SK-N-SH (cell line): ENCODE data around the gene MEIOC. TPM values are rescaled to one million over a fixed set of nuclear protein-coding genes. Genes with fewer than 3 reads are reported as not detected.

Experiments
- CTCF ChIA-PET: fragments of 300-600, 350-600 bp; formaldehyde crosslinking; extraction: SDS; loops from one replicate; lab custom pipeline; 2021; lab: Yijun Ruan, JAX
- POLR2A ChIA-PET: fragments of 350-600 bp; sonication (Branson Sonifier 250); formaldehyde crosslinking; extraction: SDS; loops from one replicate; lab custom pipeline; 2020; ENCODE audit warnings: antibody characterized with exemption, inconsistent platforms; lab: Yijun Ruan, JAX
- DNase-seq: peaks from one replicate; pipeline ENCODE4 v3.0.0; 2012
- H2AFZ ChIP-seq: fragments of 200-600 bp; sonication (generic); 2 replicates; pipeline ENCODE4 v1.8.1; 2016; ENCODE audit warnings: antibody characterized with exemption, mild to moderate bottlenecking, low read depth
- H3F3A ChIP-seq: fragments of 200-600 bp; sonication (generic); replicated peaks from 2 replicates; pipeline ENCODE3; 2016; ENCODE audit warnings: antibody characterized with exemption, mild to moderate bottlenecking; ENCODE audit not compliant: insufficient read depth
- H3K27ac ChIP-seq, 2 experiments: fragments of 200-500 bp in 1 of 2; fragments of 200-600 bp in 1 of 2; sonication (Bioruptor generic) in 1 of 2; sonication (generic), shearing (Covaris generic) in 1 of 2; 2 replicates each; pipeline versions ENCODE4 v1.5.1 to v1.6.1; 2014 to 2016; ENCODE audit warnings: low read depth in 2 of 2, inconsistent platforms in 1 of 2, low read length in 1 of 2, mild to moderate bottlenecking in 1 of 2, mixed read lengths in 1 of 2
- H3K27me3 ChIP-seq: fragments of 200-600 bp; sonication (generic), shearing (Covaris generic); 2 replicates; pipeline ENCODE4 v1.6.1; 2016; ENCODE audit warnings: mixed run types; ENCODE audit not compliant: insufficient read depth
- H3K36me3 ChIP-seq, 2 experiments: fragments of 200-500 bp in 1 of 2; fragments of 200-600 bp in 1 of 2; sonication (Bioruptor generic) in 1 of 2; sonication (generic) in 1 of 2; replicated peaks in 1 of 2; 2 replicates each; pipeline versions ENCODE3 to v1.5.1; 2014 to 2016; ENCODE audit warnings: low read length in 1 of 2, mild to moderate bottlenecking in 1 of 2; ENCODE audit not compliant: insufficient read depth in 2 of 2, control insufficient read depth in 1 of 2
- H3K4me1 ChIP-seq, 2 experiments: fragments of 200-500 bp in 1 of 2; fragments of 200-600 bp in 1 of 2; sonication (Bioruptor generic) in 1 of 2; sonication (generic), shearing (Covaris generic) in 1 of 2; 2 replicates each; pipeline versions ENCODE4 v1.5.1 to v1.6.1; 2014 to 2016; ENCODE audit warnings: low read depth in 1 of 2, low read length in 1 of 2, mixed run types in 1 of 2; ENCODE audit not compliant: insufficient read depth in 2 of 2, control insufficient read depth in 1 of 2
- H3K4me2 ChIP-seq: fragments of 200-600 bp; sonication (generic), shearing (Covaris generic); 2 replicates; pipeline ENCODE4 v1.6.1; 2017; ENCODE audit warnings: mixed run types
- H3K4me3 ChIP-seq, 2 experiments: fragments of 200-500 bp in 1 of 2; fragments of 200-600 bp in 1 of 2; sonication (Bioruptor generic) in 1 of 2; sonication (generic), shearing (Covaris generic) in 1 of 2; 2 replicates each; pipeline versions ENCODE4 v1.5.1 to v1.8.1; 2014 to 2016; ENCODE audit warnings: low read depth in 2 of 2, inconsistent platforms in 1 of 2, low read length in 1 of 2, mild to moderate bottlenecking in 1 of 2, mixed read lengths in 1 of 2, moderate library complexity in 1 of 2
- H3K79me2 ChIP-seq: fragments of 200-600 bp; sonication (generic); 2 replicates; pipeline ENCODE4 v1.8.1; 2017; ENCODE audit warnings: mild to moderate bottlenecking; ENCODE audit not compliant: insufficient read depth
- H3K9ac ChIP-seq: fragments of 200-600 bp; sonication (generic); 2 replicates; pipeline ENCODE4 v1.6.1; 2017; ENCODE audit warnings: mixed run types
- H3K9me2 ChIP-seq: fragments of 200-600 bp; sonication (generic); 2 replicates; pipeline ENCODE4 v1.6.1; 2017; ENCODE audit warnings: mixed run types
- H3K9me3 ChIP-seq: fragments of 200-600 bp; sonication (generic); 2 replicates; pipeline ENCODE4 v1.6.1; 2017; ENCODE audit warnings: mixed run types, mild to moderate bottlenecking, moderate library complexity
- H4K20me1 ChIP-seq: fragments of 200-600 bp; sonication (generic); 2 replicates; pipeline ENCODE4 v1.6.1; 2017; ENCODE audit warnings: mild to moderate bottlenecking, mixed run types; ENCODE audit not compliant: insufficient read depth
- CHD2 ChIP-seq: fragments of 150-350 bp; IDR thresholded peaks from 2 replicates; pipeline ENCODE4 v1.6.1; 2018; ENCODE audit warnings: low read length; ENCODE audit not compliant: partially characterized antibody
- ELF1 ChIP-seq: IDR thresholded peaks from 2 replicates; pipeline ENCODE4 v1.4.0; 2012
- EP300 ChIP-seq, 2 experiments: IDR thresholded peaks; 2 replicates each; pipeline versions ENCODE4 v1.4.0 to v1.6.1; 2012; ENCODE audit warnings: borderline replicate concordance in 1 of 2, low read depth in 1 of 2, low read length in 1 of 2
- EZH2phosphoT487 ChIP-seq: fragments of 200-600 bp; sonication (generic); IDR thresholded peaks from 2 replicates; pipeline ENCODE4 v1.6.1; 2017; ENCODE audit warnings: low read depth, mixed run types, mild to moderate bottlenecking, antibody characterized with exemption, moderate library complexity, borderline replicate concordance
- GATA2 ChIP-seq: sonication (generic); formaldehyde crosslinking; IDR thresholded peaks from 2 replicates; pipeline ENCODE4 v1.5.0; 2020; ENCODE audit warnings: mild to moderate bottlenecking, missing genetic modification reagents
- JUND ChIP-seq: IDR thresholded peaks from 2 replicates; pipeline ENCODE4 v1.4.0; 2012
- SMC3 ChIP-seq: IDR thresholded peaks from 2 replicates; pipeline ENCODE4 v1.6.1; 2012; ENCODE audit warnings: low read depth, low read length, improper control_type of control experiment
- YY1 ChIP-seq: IDR thresholded peaks from 2 replicates; pipeline ENCODE4 v1.4.0; 2012; ENCODE audit warnings: low read depth, mild to moderate bottlenecking
- WGBS: methylation state at CpG from one replicate; pipeline ENCODE4 v1.1.6; 2017; ENCODE audit warnings: low lambda C conversion rate; 5-methylcytosine and 5-hydroxymethylcytosine counted together
- polyA plus RNA-seq, 3 experiments: library from polyadenylated mRNA; depleted of rRNA; stranded (reverse); fragments of >200 nt; gene quantifications; 2 replicates each; pipeline ENCODE4 v1.2.3, GENCODE V29; 2012
- TF ChIP-seq, protein P1 (sequence below): fragments of 150-350 bp; IDR thresholded peaks from 2 replicates; pipeline ENCODE4 v1.6.1; 2016; ENCODE audit warnings: mild to moderate bottlenecking, low read depth, low read length
- TF ChIP-seq, protein P2 (sequence below): IDR thresholded peaks from 2 replicates; pipeline ENCODE4; 2012
- TF ChIP-seq, protein P3 (sequence below): IDR thresholded peaks from 2 replicates; pipeline ENCODE4 v1.6.1; 2012; ENCODE audit warnings: mild to moderate bottlenecking, low read depth, low read length, moderate library complexity
- TF ChIP-seq, protein P4 (sequence below): IDR thresholded peaks from 2 replicates; pipeline ENCODE4 v1.4.0; 2012; ENCODE audit warnings: low read depth, borderline replicate concordance
- TF ChIP-seq, protein P5 (sequence below): IDR thresholded peaks from 2 replicates; pipeline ENCODE4 v1.4.0; 2012; ENCODE audit warnings: low read depth, borderline replicate concordance
- TF ChIP-seq, protein P6 (sequence below): fragments of 200-600 bp; sonication (generic); IDR thresholded peaks from 2 replicates; pipeline ENCODE4 v1.6.1; 2017; ENCODE audit warnings: antibody characterized with exemption, mild to moderate bottlenecking, moderate library complexity
- TF ChIP-seq, protein P7 (sequence below): fragments of 150-350 bp; IDR thresholded peaks from 2 replicates; pipeline ENCODE4 v1.6.1; 2017; ENCODE audit warnings: antibody characterized with exemption, low read length, low read depth, borderline replicate concordance

MEIOC gene
- polyA plus RNA-seq, 1 of the 3 experiments (the other 2 are of a cell fraction): 1.3 TPM

DNA sequence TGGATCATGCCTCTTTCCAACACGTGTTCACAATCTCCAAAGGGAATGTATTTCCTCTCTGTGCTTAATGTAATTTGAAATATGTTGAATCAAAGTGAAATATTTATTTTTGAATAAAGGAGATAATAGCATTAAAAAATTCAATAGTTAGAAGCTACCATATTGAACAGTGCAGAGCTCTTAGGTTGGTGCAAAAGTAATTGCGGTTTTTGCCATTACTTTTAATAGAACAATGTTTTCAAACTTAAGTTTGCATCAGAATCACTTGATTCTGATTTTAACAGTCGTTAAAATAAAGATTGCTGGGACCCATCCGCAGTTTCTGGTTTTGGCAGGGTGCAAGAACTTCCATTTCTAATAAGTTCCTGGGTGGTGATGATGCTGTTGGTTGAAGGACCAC, 10.0 kb upstream of the MEIOC start:
- 62% methylated on average over 4 of the region's 4 CpGs for WGBS
- Histone ChIP-seq H3K4me2 (no peak overlapping the region), H4K20me1 (no peaks in the 10 kb centered on the region), H3K4me3 (no peak overlapping the region), H3K9me3 (no peaks in the 10 kb centered on the region), H3K27ac (no peak overlapping the region), H3K4me1 (no peaks in the 10 kb centered on the region), H3F3A (no peaks in the 10 kb centered on the region), H2AFZ (no peak overlapping the region), H3K79me2 (no peaks in the 10 kb centered on the region), H3K27me3 (no peaks in the 10 kb centered on the region; the same call in 1 of the 2 replicates), H3K36me3 (no peaks in the 10 kb centered on the region), H3K9ac (no peak overlapping the region), H3K9me2 (no peaks in the 10 kb centered on the region)
- TF ChIP-seq, protein P1, sequence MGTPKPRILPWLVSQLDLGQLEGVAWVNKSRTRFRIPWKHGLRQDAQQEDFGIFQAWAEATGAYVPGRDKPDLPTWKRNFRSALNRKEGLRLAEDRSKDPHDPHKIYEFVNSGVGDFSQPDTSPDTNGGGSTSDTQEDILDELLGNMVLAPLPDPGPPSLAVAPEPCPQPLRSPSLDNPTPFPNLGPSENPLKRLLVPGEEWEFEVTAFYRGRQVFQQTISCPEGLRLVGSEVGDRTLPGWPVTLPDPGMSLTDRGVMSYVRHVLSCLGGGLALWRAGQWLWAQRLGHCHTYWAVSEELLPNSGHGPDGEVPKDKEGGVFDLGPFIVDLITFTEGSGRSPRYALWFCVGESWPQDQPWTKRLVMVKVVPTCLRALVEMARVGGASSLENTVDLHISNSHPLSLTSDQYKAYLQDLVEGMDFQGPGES: no peak
- TF ChIP-seq, protein P2, sequence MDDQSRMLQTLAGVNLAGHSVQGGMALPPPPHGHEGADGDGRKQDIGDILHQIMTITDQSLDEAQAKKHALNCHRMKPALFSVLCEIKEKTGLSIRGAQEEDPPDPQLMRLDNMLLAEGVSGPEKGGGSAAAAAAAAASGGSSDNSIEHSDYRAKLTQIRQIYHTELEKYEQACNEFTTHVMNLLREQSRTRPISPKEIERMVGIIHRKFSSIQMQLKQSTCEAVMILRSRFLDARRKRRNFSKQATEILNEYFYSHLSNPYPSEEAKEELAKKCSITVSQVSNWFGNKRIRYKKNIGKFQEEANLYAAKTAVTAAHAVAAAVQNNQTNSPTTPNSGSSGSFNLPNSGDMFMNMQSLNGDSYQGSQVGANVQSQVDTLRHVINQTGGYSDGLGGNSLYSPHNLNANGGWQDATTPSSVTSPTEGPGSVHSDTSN: no peak
- TF ChIP-seq GATA2 (CRISPR knock-in tag) (no peak), ELF1 (no peak), YY1 (no peak)
- TF ChIP-seq, protein P3, sequence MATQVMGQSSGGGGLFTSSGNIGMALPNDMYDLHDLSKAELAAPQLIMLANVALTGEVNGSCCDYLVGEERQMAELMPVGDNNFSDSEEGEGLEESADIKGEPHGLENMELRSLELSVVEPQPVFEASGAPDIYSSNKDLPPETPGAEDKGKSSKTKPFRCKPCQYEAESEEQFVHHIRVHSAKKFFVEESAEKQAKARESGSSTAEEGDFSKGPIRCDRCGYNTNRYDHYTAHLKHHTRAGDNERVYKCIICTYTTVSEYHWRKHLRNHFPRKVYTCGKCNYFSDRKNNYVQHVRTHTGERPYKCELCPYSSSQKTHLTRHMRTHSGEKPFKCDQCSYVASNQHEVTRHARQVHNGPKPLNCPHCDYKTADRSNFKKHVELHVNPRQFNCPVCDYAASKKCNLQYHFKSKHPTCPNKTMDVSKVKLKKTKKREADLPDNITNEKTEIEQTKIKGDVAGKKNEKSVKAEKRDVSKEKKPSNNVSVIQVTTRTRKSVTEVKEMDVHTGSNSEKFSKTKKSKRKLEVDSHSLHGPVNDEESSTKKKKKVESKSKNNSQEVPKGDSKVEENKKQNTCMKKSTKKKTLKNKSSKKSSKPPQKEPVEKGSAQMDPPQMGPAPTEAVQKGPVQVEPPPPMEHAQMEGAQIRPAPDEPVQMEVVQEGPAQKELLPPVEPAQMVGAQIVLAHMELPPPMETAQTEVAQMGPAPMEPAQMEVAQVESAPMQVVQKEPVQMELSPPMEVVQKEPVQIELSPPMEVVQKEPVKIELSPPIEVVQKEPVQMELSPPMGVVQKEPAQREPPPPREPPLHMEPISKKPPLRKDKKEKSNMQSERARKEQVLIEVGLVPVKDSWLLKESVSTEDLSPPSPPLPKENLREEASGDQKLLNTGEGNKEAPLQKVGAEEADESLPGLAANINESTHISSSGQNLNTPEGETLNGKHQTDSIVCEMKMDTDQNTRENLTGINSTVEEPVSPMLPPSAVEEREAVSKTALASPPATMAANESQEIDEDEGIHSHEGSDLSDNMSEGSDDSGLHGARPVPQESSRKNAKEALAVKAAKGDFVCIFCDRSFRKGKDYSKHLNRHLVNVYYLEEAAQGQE: no peak
- ChIA-PET POLR2A (no interaction called here), CTCF (interaction anchor here (0.7 to 2.3 kb wide), 3 partner anchors 9 to 561 kb away, joined by 3 to 7 read pairs (median 4); no protein-coding TSS in a partner anchor)
- no peak for DNase-seq

DNA sequence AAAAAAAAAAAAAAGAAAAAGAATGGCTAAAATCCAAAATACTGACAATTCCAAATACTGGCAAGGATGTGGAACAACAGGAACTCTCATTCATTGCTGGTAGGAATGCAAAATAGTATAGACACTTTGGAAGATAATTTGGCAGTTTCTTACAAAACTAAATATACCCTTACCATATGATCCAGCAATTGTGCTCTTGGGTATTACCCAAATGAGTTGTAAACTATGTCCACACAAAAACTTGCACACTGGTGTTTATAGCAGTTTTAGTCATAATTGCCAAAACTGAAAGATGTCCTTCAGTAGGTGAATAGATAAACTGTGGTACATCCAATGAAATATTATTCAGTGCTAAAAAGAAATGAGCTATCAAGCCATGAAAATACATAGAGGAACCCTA, 8.5 kb upstream of the MEIOC start:
- Histone ChIP-seq H3K4me3 (no peak overlapping the region), H3K27me3 (no peaks in the 10 kb centered on the region; the same call in 1 of the 2 replicates), H3K79me2 (no peaks in the 10 kb centered on the region), H2AFZ (no peak overlapping the region), H3K36me3 (no peaks in the 10 kb centered on the region), H3F3A (no peaks in the 10 kb centered on the region), H4K20me1 (no peaks in the 10 kb centered on the region), H3K4me2 (no peak overlapping the region), H3K9me2 (no peaks in the 10 kb centered on the region), H3K27ac (no peak overlapping the region), H3K9me3 (no peaks in the 10 kb centered on the region), H3K4me1 (no peaks in the 10 kb centered on the region), H3K9ac (no peak overlapping the region)
- POLR2A ChIA-PET: no interaction called here
- DNase-seq: no peak
- CTCF ChIA-PET: interaction anchor here (1.2 kb wide), 2 partner anchors 114 to 115 kb away, joined by 4 read pairs; no protein-coding TSS in a partner anchor
- no peak for TF ChIP-seq CHD2
- TF ChIP-seq JUND: no peak
- TF ChIP-seq, protein P4, sequence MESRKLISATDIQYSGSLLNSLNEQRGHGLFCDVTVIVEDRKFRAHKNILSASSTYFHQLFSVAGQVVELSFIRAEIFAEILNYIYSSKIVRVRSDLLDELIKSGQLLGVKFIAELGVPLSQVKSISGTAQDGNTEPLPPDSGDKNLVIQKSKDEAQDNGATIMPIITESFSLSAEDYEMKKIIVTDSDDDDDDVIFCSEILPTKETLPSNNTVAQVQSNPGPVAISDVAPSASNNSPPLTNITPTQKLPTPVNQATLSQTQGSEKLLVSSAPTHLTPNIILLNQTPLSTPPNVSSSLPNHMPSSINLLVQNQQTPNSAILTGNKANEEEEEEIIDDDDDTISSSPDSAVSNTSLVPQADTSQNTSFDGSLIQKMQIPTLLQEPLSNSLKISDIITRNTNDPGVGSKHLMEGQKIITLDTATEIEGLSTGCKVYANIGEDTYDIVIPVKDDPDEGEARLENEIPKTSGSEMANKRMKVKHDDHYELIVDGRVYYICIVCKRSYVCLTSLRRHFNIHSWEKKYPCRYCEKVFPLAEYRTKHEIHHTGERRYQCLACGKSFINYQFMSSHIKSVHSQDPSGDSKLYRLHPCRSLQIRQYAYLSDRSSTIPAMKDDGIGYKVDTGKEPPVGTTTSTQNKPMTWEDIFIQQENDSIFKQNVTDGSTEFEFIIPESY: no peak
- TF ChIP-seq, protein P5, sequence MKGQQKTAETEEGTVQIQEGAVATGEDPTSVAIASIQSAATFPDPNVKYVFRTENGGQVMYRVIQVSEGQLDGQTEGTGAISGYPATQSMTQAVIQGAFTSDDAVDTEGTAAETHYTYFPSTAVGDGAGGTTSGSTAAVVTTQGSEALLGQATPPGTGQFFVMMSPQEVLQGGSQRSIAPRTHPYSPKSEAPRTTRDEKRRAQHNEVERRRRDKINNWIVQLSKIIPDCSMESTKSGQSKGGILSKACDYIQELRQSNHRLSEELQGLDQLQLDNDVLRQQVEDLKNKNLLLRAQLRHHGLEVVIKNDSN: no peak
- TF ChIP-seq SMC3: no peak
- no peak for TF ChIP-seq EZH2phosphoT487
- TF ChIP-seq, protein P6, sequence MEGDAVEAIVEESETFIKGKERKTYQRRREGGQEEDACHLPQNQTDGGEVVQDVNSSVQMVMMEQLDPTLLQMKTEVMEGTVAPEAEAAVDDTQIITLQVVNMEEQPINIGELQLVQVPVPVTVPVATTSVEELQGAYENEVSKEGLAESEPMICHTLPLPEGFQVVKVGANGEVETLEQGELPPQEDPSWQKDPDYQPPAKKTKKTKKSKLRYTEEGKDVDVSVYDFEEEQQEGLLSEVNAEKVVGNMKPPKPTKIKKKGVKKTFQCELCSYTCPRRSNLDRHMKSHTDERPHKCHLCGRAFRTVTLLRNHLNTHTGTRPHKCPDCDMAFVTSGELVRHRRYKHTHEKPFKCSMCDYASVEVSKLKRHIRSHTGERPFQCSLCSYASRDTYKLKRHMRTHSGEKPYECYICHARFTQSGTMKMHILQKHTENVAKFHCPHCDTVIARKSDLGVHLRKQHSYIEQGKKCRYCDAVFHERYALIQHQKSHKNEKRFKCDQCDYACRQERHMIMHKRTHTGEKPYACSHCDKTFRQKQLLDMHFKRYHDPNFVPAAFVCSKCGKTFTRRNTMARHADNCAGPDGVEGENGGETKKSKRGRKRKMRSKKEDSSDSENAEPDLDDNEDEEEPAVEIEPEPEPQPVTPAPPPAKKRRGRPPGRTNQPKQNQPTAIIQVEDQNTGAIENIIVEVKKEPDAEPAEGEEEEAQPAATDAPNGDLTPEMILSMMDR: no peak
- TF ChIP-seq EP300 (IDR thresholded peaks at IDR 0.05; ENCODE audit: borderline replicate concordance in 1 of 2, low read depth in 1 of 2, low read length in 1 of 2): no peak
- TF ChIP-seq YY1: no peak
- TF ChIP-seq, protein P7, sequence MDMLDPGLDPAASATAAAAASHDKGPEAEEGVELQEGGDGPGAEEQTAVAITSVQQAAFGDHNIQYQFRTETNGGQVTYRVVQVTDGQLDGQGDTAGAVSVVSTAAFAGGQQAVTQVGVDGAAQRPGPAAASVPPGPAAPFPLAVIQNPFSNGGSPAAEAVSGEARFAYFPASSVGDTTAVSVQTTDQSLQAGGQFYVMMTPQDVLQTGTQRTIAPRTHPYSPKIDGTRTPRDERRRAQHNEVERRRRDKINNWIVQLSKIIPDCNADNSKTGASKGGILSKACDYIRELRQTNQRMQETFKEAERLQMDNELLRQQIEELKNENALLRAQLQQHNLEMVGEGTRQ: no peak
